SU-DHL-6 (cell line): Measurements from ENCODE around the gene IKZF2.

Experiments
- H2AFZ ChIP-seq: fragments of 200-600 bp; sonication (generic); 2 replicates; pipeline ENCODE4 v1.6.1; 2014; ENCODE audit warnings: low read depth, mild to moderate bottlenecking, moderate library complexity, mixed read lengths, antibody characterized with exemption, low read length; ENCODE audit not compliant: severe bottlenecking
- H3F3A ChIP-seq: fragments of 200-600 bp; shearing (Covaris generic); 2 replicates; pipeline ENCODE4 v1.6.0; 2016; ENCODE audit warnings: antibody characterized with exemption, mild to moderate bottlenecking; ENCODE audit not compliant: insufficient read depth
- H3K27ac ChIP-seq: fragments of 200-600 bp; sonication (generic); 2 replicates; pipeline ENCODE4 v1.5.1; 2016; ENCODE audit warnings: low read depth, mild to moderate bottlenecking, low read length, moderate library complexity, mixed read lengths
- H3K27me3 ChIP-seq: fragments of 200-600 bp; sonication (generic), shearing (Covaris generic); 2 replicates; pipeline ENCODE4 v1.6.0; 2014; ENCODE audit warnings: mild to moderate bottlenecking, low read length
- H3K36me3 ChIP-seq: fragments of 200-600 bp; sonication (generic); 2 replicates; pipeline ENCODE4 v1.6.1; 2014; ENCODE audit warnings: mild to moderate bottlenecking, low read length, mixed read lengths
- H3K4me2 ChIP-seq: fragments of 300-600, 200-600 bp; shearing (Covaris generic), sonication (generic); 2 replicates; pipeline ENCODE4 v1.6.0; 2014; ENCODE audit warnings: low read length, low read depth, mild to moderate bottlenecking; ENCODE audit not compliant: poor library complexity, severe bottlenecking
- H3K4me3 ChIP-seq: fragments of 200-600 bp; sonication (generic); 2 replicates; pipeline ENCODE4 v1.5.1; 2014; ENCODE audit warnings: antibody characterized with exemption, low read length, mild to moderate bottlenecking, mixed read lengths; ENCODE audit not compliant: insufficient read depth, poor library complexity, severe bottlenecking
- H3K79me2 ChIP-seq: fragments of 200-600 bp; sonication (generic); 2 replicates; pipeline ENCODE4 v1.6.1; 2014; ENCODE audit warnings: mild to moderate bottlenecking, low read length, moderate library complexity; ENCODE audit not compliant: insufficient read depth
- H3K9ac ChIP-seq: fragments of 200-600 bp; sonication (generic); 2 replicates; pipeline ENCODE4 v1.7.0; 2014; ENCODE audit warnings: mild to moderate bottlenecking, low read length
- H3K9me2 ChIP-seq: fragments of 200-600 bp; sonication (generic); replicated peaks from 2 replicates; pipeline ENCODE4 v1.6.1; 2014; ENCODE audit warnings: low read length; ENCODE audit not compliant: insufficient read depth
- H3K9me3 ChIP-seq: fragments of 200-600 bp; sonication (generic); 2 replicates; pipeline ENCODE4 v1.6.1; 2014; ENCODE audit warnings: low read length, mixed read lengths; ENCODE audit not compliant: insufficient read depth
- H4K20me1 ChIP-seq: fragments of 200-600 bp; sonication (generic); 2 replicates; pipeline ENCODE4 v1.6.1; 2014; ENCODE audit warnings: low read depth, mild to moderate bottlenecking, antibody characterized with exemption, low read length, moderate library complexity, mixed read lengths
- EZH2phosphoT487 ChIP-seq: fragments of 200-600 bp; sonication (generic), shearing (Covaris generic); conservative IDR thresholded peaks from 2 replicates; pipeline ENCODE4 v1.6.1; 2018; ENCODE audit warnings: mild to moderate bottlenecking, antibody characterized with exemption, low read length, moderate library complexity, mixed read lengths
- TF ChIP-seq, protein P1 (sequence below): fragments of 200-600 bp; sonication (generic); IDR thresholded peaks from one replicate; pipeline ENCODE4 v1.5.1; 2017; ENCODE audit warnings: antibody characterized with exemption, mild to moderate bottlenecking, low read length, moderate library complexity; ENCODE audit not compliant: insufficient read depth, poor library complexity, severe bottlenecking

The IKZF2 gene

DNA sequence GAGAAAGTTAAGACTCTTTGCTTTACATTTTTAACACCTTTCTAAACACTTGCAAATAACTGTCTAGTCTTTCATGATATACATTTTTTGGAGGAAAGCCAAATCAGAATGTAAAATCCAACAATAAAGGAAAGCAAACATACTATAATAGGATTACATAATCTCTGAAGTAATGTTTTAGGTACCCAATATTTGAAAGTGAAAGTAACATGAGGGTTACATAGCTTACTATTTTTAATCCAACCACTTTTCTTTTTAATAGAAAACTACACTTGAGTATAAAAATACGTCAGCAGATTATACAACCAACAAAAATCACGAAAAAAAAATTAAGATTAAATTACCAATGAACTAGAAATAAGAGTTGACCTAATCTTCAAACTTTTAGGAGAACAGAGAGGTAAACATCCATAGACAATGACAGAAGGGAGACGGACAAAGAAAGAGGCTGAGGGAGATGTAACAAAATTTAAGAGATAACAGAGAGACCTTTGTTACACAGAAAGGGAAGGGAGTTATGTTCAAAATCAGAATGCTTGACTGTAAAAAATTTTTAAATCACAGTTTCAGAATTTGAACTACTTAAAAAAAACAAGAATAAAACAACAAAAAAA, 150.0 kb downstream of the IKZF2 start:
- Histone ChIP-seq H3K79me2 (no peaks in the 10 kb centered on the region), H3K27ac (peak overlapping the region; percentile 0; the same call in 1 of the 2 replicates), H3K4me3 (no peak overlapping the region), H3F3A (no peaks in the 10 kb centered on the region; the same call in 1 of the 2 replicates), H3K9ac (no peak overlapping the region), H3K36me3 (no peaks in the 10 kb centered on the region; the same call in 1 of the 2 replicates), H2AFZ (no peak overlapping the region), H3K9me3 (no peaks in the 10 kb centered on the region), H3K27me3 (no peaks in the 10 kb centered on the region), H3K9me2 (no peaks in the 10 kb centered on the region), H4K20me1 (no peaks in the 10 kb centered on the region), H3K4me2 (peak overlapping the region; percentile 8)
- TF ChIP-seq, protein P1, sequence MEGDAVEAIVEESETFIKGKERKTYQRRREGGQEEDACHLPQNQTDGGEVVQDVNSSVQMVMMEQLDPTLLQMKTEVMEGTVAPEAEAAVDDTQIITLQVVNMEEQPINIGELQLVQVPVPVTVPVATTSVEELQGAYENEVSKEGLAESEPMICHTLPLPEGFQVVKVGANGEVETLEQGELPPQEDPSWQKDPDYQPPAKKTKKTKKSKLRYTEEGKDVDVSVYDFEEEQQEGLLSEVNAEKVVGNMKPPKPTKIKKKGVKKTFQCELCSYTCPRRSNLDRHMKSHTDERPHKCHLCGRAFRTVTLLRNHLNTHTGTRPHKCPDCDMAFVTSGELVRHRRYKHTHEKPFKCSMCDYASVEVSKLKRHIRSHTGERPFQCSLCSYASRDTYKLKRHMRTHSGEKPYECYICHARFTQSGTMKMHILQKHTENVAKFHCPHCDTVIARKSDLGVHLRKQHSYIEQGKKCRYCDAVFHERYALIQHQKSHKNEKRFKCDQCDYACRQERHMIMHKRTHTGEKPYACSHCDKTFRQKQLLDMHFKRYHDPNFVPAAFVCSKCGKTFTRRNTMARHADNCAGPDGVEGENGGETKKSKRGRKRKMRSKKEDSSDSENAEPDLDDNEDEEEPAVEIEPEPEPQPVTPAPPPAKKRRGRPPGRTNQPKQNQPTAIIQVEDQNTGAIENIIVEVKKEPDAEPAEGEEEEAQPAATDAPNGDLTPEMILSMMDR, result no peak
- no peak for TF ChIP-seq EZH2phosphoT487

DNA sequence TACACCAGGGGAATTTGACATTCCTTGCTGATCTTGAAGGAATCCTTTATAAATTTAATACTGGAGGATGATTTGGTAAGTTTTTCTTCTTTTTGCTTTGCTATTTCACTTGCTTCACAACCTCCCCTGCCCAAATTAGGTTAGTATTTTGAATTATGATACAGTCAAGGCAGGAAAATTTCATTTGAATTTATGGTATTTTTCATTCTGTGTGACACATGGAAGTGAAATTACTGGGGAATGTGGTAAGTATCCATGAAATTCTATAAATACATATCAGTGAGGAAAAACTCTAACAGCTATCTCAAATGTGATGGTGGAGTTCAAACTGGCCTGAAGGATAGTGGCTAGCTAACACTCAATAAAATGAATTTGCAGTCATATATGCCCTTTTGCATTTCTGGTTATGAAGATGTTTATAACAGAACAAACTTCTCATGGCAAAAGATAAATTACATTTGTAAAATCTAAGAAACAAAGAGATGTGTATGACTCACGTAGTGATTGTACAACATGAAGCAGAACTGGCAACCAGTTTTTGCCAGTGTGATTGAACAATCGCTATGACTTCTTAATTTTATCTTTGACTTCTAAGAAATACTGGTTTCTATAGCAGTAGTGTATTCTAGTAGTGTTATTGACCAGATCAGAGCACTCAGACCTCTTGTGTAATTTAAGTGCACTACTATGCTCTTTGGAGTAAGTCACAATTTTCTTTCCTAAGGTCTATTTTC, 152.6 kb downstream of the IKZF2 start:
- Histone ChIP-seq H3K9me2 (no peaks in the 10 kb centered on the region), H3K4me2 (no peak overlapping the region), H3K79me2 (no peaks in the 10 kb centered on the region), H3K4me3 (no peak overlapping the region), H3K27ac (no peak overlapping the region), H3K36me3 (peaks cover 5% of the 10 kb centered on the region; the same call in 1 of the 2 replicates), H3K27me3 (no peaks in the 10 kb centered on the region), H2AFZ (no peak overlapping the region), H3K9me3 (no peaks in the 10 kb centered on the region), H3F3A (no peaks in the 10 kb centered on the region; the same call in 1 of the 2 replicates), H3K9ac (no peak overlapping the region), H4K20me1 (no peaks in the 10 kb centered on the region)
- TF ChIP-seq EZH2phosphoT487, result no peak

DNA sequence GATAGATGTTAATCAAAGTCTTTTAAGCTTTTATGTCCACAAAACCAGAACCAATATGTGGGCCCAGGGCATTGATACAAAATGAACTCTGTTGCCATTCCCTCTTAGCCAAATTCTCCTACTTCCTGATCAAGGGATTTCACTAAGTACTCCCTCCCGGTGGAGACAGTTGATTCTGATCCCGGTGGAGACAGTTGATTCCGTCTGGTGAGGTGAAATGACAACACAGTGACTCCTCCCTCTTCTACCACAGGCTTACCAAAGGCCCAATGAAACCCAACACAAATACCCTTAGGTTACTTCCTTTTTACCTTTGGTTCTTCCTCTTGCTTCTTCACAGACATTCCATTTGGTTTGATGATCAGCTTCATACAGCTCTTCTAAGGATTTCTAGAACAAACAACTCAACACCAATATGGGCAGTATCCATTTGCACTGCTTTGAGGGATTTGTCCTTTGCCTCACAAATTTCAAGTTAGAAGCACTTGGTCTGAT, 153.8 kb downstream of the IKZF2 start:
- Histone ChIP-seq H3K9me3 (no peaks in the 10 kb centered on the region), H3K79me2 (no peaks in the 10 kb centered on the region), H2AFZ (no peak overlapping the region), H3F3A (no peaks in the 10 kb centered on the region; the same call in 1 of the 2 replicates), H3K9me2 (no peaks in the 10 kb centered on the region), H3K27me3 (no peaks in the 10 kb centered on the region), H3K4me3 (no peak overlapping the region), H3K36me3 (0 out of 2 replicates have a peak, but pooled peaks cover 5% of the 10 kb centered on the region), H3K4me2 (no peak overlapping the region), H3K9ac (no peak overlapping the region), H4K20me1 (no peaks in the 10 kb centered on the region), H3K27ac (no peak overlapping the region)
- no peak for TF ChIP-seq EZH2phosphoT487
- TF ChIP-seq, protein P1, result no peak
